Transverse colon (tissue), 4 donors: Measurements from ENCODE around the gene ACAD8. TPM values are rescaled to one million over a fixed set of nuclear protein-coding genes. Genes with fewer than 3 reads are reported as not detected.

Source experiments
- DNase-seq: peaks from one replicate; pipeline ENCODE4 v3.0.0-alpha.2; 2019
- H3K27ac ChIP-seq, 4 donors: fragments of 200-600 bp; sonication (generic); 2 replicates each; pipeline ENCODE4 v1.5.1; 2016 to 2018; ENCODE audit warnings: inconsistent platforms in 4 of 4
- H3K27me3 ChIP-seq: fragments of 200-600 bp; sonication (generic); 2 replicates; pipeline ENCODE4 v1.5.1; 2017; ENCODE audit warnings: inconsistent platforms
- H3K36me3 ChIP-seq, 4 donors: fragments of 200-600 bp; sonication (generic); 2 replicates each; pipeline ENCODE4 v1.5.1; 2017 to 2019; ENCODE audit warnings: inconsistent platforms in 4 of 4
- H3K4me1 ChIP-seq, 4 donors: fragments of 200-600 bp; sonication (generic); 2 replicates each; pipeline ENCODE4 v1.5.1; 2017 to 2020; ENCODE audit warnings: inconsistent platforms in 4 of 4
- H3K4me3 ChIP-seq, 4 donors: fragments of 200-600 bp; sonication (generic); 1 replicate in 1 of 4; 2 replicates in 3 of 4; pipeline versions ENCODE4 v1.5.1 to v1.6.1; 2017 to 2019; ENCODE audit warnings: inconsistent platforms in 4 of 4
- H3K9me3 ChIP-seq, 2 donors: fragments of 200-600 bp; sonication (generic); 2 replicates each; pipeline ENCODE4 v1.5.1; 2017 to 2019; ENCODE audit warnings: inconsistent platforms in 2 of 2
- CTCF ChIP-seq, 5 experiments: fragments of 200-600 bp in 3 of 5; fragments of 450-650 bp in 2 of 5; sonication (generic) in 3 of 5; IDR thresholded peaks; 1 replicate in 2 of 5; 2 replicates in 3 of 5; pipeline ENCODE4 v1.5.1; 2016 to 2017; ENCODE audit warnings: antibody characterized with exemption in 5 of 5, inconsistent platforms in 3 of 5, mild to moderate bottlenecking in 2 of 5, moderate library complexity in 1 of 5
- EP300 ChIP-seq: sonication (generic); formaldehyde crosslinking; IDR thresholded peaks from one replicate; pipeline ENCODE4 v1.6.1; 2017; ENCODE audit warnings: antibody characterized with exemption, low read depth
- POLR2A ChIP-seq: fragments of 450-650 bp; IDR thresholded peaks from one replicate; pipeline ENCODE4 v1.6.1; 2016; ENCODE audit warnings: antibody characterized with exemption, mild to moderate bottlenecking, moderate library complexity
- POLR2AphosphoS5 ChIP-seq, 3 donors: sonication (generic); formaldehyde crosslinking; IDR thresholded peaks; one replicate each; pipeline ENCODE4 v1.6.1; 2016; ENCODE audit warnings: antibody characterized with exemption in 3 of 3
- WGBS, 2 donors: methylation state at CpG; one replicate each; pipeline ENCODE4 v1.1.5; 2018; ENCODE audit warnings: low coverage in 1 of 2; 5-methylcytosine and 5-hydroxymethylcytosine counted together
- in situ Hi-C, 4 donors: fragments of 200-750 bp; cut with MboI; loops; one replicate each; pipeline versions ENCODE4 v1.15.0 to v1.15.1; 2017; ENCODE audit warnings: low sequenced_read_pairs in 3 of 4, low pct_ligation_motif_present in 1 of 4, low pct_unique_long_range_greater_than_20kb in 1 of 4
- intact Hi-C: fragments of 100-400 bp; cut with DNase I; formaldehyde crosslinking; loops from one replicate; pipeline ENCODE4 v1.15.1; 2023; ENCODE audit warnings: low total_unique reads
- total RNA-seq, 4 donors: library from RNA; depleted of rRNA; stranded (reverse); fragments of >200 nt; gene quantifications; one replicate each; pipeline ENCODE4 v1.1.0, GENCODE V29; 2016

The ACAD8 gene
- total RNA-seq, 4 donors from 2014 or later, result 34.8 to 59.1 (median 45.7) TPM

GRCh38 chr11:134293119-134294113 is 40.0 kb downstream of the ACAD8 start:
- Histone ChIP-seq H3K27ac (no peak overlapping the region), H3K4me1 (no peaks in the 10 kb centered on the region), H3K36me3 (no peaks in the 10 kb centered on the region), H3K4me3 (no peak overlapping the region), H3K27me3 (no peaks in the 10 kb centered on the region), H3K9me3 (no peaks in the 10 kb centered on the region)
- 71 to 76% methylated on average over 9 to 20 of the region's 20 CpGs for WGBS, 2 donors
- in situ Hi-C loops, result no loop called here
- no peak for DNase-seq
- TF ChIP-seq CTCF (IDR thresholded peaks at IDR 0.05) (no peak), EP300 (no peak), POLR2A (no peak), POLR2AphosphoS5 (IDR thresholded peaks at IDR 0.05) (no peak)
- intact Hi-C loops, result no loop called here

- no peaks in the 10 kb centered on the region for H3K9me3 ChIP-seq
- DNase-seq, result no peak
- TF ChIP-seq CTCF (IDR thresholded peaks at IDR 0.05) (no peak), POLR2AphosphoS5 (IDR thresholded peaks at IDR 0.05) (no peak), POLR2A (no peak), EP300 (no peak)
- H3K27ac ChIP-seq, result no peak overlapping the region
- H3K27me3 ChIP-seq, result no peaks in the 10 kb centered on the region
- no peaks in the 10 kb centered on the region for H3K36me3 ChIP-seq
- 74% methylated on average over 9 of the region's 9 CpGs; no CpG with 5 or more reads in 1 of the 2 donors for WGBS, 2 donors
- H3K4me3 ChIP-seq, result no peak overlapping the region
- intact Hi-C loops (no loop called here), in situ Hi-C loops (no loop called here)
- no peaks in the 10 kb centered on the region for H3K4me1 ChIP-seq
Observed at GRCh38 chr11:134294664-134295063, 41.3 kb downstream of the ACAD8 start.

- no peaks in the 10 kb centered on the region for H3K4me1 ChIP-seq
- no peak overlapping the region for H3K27ac ChIP-seq
- intact Hi-C loops (no loop called here), in situ Hi-C loops (no loop called here)
- H3K4me3 ChIP-seq, result no peak overlapping the region
- H3K36me3 ChIP-seq, result no peaks in the 10 kb centered on the region
- H3K9me3 ChIP-seq, result peaks cover 7% of the 10 kb centered on the region in 2 donors
- no peak for DNase-seq
- TF ChIP-seq POLR2A, result no peak
- peaks cover 8% of the 10 kb centered on the region for H3K27me3 ChIP-seq
- WGBS, 2 donors, result 79% methylated on average over 12 of the region's 12 CpGs; no CpG with 5 or more reads in 1 of the 2 donors
Observed at GRCh38 chr11:134312223-134312622, 58.9 kb downstream of the ACAD8 start.

GRCh38 chr11:134312807-134313206 is 59.4 kb downstream of the ACAD8 start:
- no peak overlapping the region for H3K27ac ChIP-seq
- no peaks in the 10 kb centered on the region for H3K36me3 ChIP-seq
- intact Hi-C loops, result no loop called here
- no peak for TF ChIP-seq POLR2AphosphoS5 (IDR thresholded peaks at IDR 0.05)
- TF ChIP-seq CTCF (IDR thresholded peaks at IDR 0.05), result no peak
- no peak for TF ChIP-seq POLR2A
- TF ChIP-seq EP300, result no peak
- H3K4me3 ChIP-seq, result no peak overlapping the region
- DNase-seq, result no peak
- 83% methylated on average over 5 of the region's 5 CpGs; no CpG with 5 or more reads in 1 of the 2 donors for WGBS, 2 donors
- H3K4me1 ChIP-seq, result no peaks in the 10 kb centered on the region
- in situ Hi-C loops, result no loop called here
- peaks cover 8% of the 10 kb centered on the region for H3K27me3 ChIP-seq
- peaks cover 7 to 11% of the 10 kb centered on the region in 2 donors for H3K9me3 ChIP-seq
